ENCODE results near the gene PRKN. TPM values are rescaled to one million over a fixed set of nuclear protein-coding genes. Genes with fewer than 3 reads are reported as not detected.
A peak's percentile ranks its signal among the peaks of the same experiment; 100 is the strongest.

Gene PRKN
- total and polyA plus RNA-seq, 9 of the 15 experiments (the other 6 are each of a cell fraction or from before 2014, with no cell fraction given) = 0.03 to 0.96 (median 0.15) TPM; not detected in 2

DNA sequence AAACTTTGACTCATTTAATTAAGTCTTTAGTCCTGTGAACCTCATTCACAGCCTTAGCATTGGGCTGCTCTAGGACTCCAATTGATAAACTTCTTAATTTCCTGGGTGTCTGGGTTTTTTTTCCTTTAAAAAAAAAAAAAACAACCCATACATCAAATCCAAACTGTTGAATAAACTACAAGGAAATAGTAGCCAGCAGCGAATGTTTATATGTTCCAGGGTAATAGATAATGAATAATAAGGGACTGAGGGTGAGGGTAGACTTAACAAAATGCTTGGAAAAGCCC lies 890.2 kb downstream of the PRKN start (continued):
- TF ChIP-seq, protein P1, sequence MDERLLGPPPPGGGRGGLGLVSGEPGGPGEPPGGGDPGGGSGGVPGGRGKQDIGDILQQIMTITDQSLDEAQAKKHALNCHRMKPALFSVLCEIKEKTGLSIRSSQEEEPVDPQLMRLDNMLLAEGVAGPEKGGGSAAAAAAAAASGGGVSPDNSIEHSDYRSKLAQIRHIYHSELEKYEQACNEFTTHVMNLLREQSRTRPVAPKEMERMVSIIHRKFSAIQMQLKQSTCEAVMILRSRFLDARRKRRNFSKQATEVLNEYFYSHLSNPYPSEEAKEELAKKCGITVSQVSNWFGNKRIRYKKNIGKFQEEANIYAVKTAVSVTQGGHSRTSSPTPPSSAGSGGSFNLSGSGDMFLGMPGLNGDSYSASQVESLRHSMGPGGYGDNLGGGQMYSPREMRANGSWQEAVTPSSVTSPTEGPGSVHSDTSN (CRISPR knock-in tag; IDR thresholded peaks at IDR 0.05; ENCODE audit: low read depth) = no peak
- TF ChIP-seq, protein P1 (tag; conservative IDR thresholded peaks at IDR 0.05; ENCODE audit: low read depth) = no peak
- no peak for TF ChIP-seq MTF1 (CRISPR knock-in tag; IDR thresholded peaks at IDR 0.05; ENCODE audit: borderline replicate concordance)

DNA sequence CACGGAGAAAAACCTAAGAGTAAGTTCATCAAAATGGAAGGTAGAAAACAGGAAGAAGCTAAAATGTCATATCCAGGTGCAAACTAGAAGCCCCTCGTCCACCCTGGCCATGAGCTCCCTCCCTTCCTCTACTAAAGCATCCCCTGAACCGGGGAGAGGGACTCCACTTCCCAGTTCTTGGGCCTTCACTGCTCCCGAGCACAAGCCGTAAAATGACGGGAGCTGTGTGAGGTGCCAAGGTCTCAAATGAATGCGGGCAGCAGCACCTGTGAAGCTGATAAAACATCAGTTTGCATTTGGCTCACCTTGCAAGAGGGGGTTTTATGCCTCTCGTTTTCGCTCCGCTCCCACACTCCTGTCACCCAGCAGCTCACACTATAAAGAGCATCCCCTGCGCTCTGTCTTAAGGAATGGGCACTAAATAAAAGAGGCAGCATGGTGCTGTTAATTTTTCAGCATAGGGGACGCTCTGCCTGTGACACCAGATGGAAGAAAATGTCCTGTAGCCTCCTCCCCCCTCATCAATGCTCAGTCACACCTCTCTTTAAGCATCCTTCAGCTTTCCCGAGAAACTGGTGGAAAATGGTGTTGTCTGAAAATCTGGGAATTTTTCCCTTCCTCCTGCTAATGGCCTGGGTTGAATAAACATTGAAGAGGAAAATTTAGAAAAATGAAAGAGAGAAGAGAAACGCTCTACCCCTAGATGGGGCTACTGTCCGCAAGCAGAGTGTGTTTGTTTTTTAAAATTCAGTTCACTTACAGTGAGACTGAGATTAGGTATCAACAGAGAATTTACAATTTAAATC lies 890.7 kb downstream of the PRKN start:
- 2% methylated on average over 15 of the region's 15 CpGs for WGBS (ENCODE audit: insufficient coverage, low coverage, missing lambda C conversion rate)
- intact Hi-C loops (cut with micrococcal nuclease) = no loop called here
- DNase-seq (ENCODE audit: extremely low read depth in 1 of 4, low spot score in 3 of 4) = no peak
- Histone ChIP-seq H3K27me3 (ENCODE audit: control insufficient read depth in 2 of 2, insufficient read depth in 2 of 2, low read length in 2 of 2) (peaks cover 26 to 43% of the 10 kb centered on the region in 2 experiments; a peak in 4 of 5 replicates), H3K4me1 (replicated peaks in 1 of 2; ENCODE audit: control insufficient read depth in 2 of 2, insufficient read depth in 2 of 2, low read length in 2 of 2) (no peaks in the 10 kb centered on the region), H3K9ac (ENCODE audit: insufficient read depth in 1 of 2, low read depth in 2 of 2, low read length in 2 of 2) (no peak overlapping the region), H4K20me1 (replicated peaks; ENCODE audit: control insufficient read depth, insufficient read depth, low read length) (no peaks in the 10 kb centered on the region), H3K79me2 (ENCODE audit: control insufficient read depth, insufficient read depth, low read length) (no peaks in the 10 kb centered on the region), H3K27ac (ENCODE audit: extremely low read depth, low read depth, low read length) (no peak overlapping the region), H2AFZ (ENCODE audit: low read depth, low read length) (no peak overlapping the region), H3K4me2 (ENCODE audit: insufficient read depth, low read length) (no peak overlapping the region), H3K9me1 (ENCODE audit: control insufficient read depth, insufficient read depth, low read length) (no peaks in the 10 kb centered on the region), H3K9me3 (replicated peaks; ENCODE audit: control insufficient read depth, insufficient read depth, low read depth, low read length) (no peaks in the 10 kb centered on the region), H3K4me3 (no peak overlapping the region), H3K36me3 (ENCODE audit: control insufficient read depth, insufficient read depth, low read length) (no peaks in the 10 kb centered on the region)
- ATAC-seq = no peak
- BruUV-seq (replicated peaks) = no TSS peak
- TF ChIP-seq, protein P2, sequence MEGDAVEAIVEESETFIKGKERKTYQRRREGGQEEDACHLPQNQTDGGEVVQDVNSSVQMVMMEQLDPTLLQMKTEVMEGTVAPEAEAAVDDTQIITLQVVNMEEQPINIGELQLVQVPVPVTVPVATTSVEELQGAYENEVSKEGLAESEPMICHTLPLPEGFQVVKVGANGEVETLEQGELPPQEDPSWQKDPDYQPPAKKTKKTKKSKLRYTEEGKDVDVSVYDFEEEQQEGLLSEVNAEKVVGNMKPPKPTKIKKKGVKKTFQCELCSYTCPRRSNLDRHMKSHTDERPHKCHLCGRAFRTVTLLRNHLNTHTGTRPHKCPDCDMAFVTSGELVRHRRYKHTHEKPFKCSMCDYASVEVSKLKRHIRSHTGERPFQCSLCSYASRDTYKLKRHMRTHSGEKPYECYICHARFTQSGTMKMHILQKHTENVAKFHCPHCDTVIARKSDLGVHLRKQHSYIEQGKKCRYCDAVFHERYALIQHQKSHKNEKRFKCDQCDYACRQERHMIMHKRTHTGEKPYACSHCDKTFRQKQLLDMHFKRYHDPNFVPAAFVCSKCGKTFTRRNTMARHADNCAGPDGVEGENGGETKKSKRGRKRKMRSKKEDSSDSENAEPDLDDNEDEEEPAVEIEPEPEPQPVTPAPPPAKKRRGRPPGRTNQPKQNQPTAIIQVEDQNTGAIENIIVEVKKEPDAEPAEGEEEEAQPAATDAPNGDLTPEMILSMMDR (IDR thresholded peaks at IDR 0.05 in 2 of 3, conservative IDR thresholded peaks at IDR 0.05 in 1 of 3; ENCODE audit: insufficient read depth in 2 of 3, low read depth in 1 of 3, low read length in 3 of 3) = peak; percentile 7 to 40 (median 21); a peak in 2 of 6 replicates
- TF ChIP-seq RAD21 (CRISPR knock-in tag; conservative IDR thresholded peaks at IDR 0.05 in 1 of 2, IDR thresholded peaks at IDR 0.05 in 1 of 2) (peak in 1 of 2 experiments; percentile 33; a peak in 2 of 4 replicates), NFIX (CRISPR knock-in tag; IDR thresholded peaks at IDR 0.05; ENCODE audit: low read depth) (no peak), NRF1 (conservative IDR thresholded peaks at IDR 0.05 in 1 of 2, IDR thresholded peaks at IDR 0.05 in 1 of 2) (no peak)
- CTCF ChIA-PET (ENCODE audit: low intra/inter-chr PET ratio) = interaction anchor here (0.5 kb wide), 1 partner anchor 146 kb away, joined by 3 read pairs; no protein-coding TSS in a partner anchor
- no peak for FAIRE-seq
- POLR2A ChIA-PET = interaction anchor here (0.6 kb wide), 1 partner anchor 8 kb away, joined by 3 read pairs; no protein-coding TSS in a partner anchor
- in situ Hi-C loops (cut with MboI) = no loop called here
